ENCODE results near the gene FTO.

FTO gene

DNA sequence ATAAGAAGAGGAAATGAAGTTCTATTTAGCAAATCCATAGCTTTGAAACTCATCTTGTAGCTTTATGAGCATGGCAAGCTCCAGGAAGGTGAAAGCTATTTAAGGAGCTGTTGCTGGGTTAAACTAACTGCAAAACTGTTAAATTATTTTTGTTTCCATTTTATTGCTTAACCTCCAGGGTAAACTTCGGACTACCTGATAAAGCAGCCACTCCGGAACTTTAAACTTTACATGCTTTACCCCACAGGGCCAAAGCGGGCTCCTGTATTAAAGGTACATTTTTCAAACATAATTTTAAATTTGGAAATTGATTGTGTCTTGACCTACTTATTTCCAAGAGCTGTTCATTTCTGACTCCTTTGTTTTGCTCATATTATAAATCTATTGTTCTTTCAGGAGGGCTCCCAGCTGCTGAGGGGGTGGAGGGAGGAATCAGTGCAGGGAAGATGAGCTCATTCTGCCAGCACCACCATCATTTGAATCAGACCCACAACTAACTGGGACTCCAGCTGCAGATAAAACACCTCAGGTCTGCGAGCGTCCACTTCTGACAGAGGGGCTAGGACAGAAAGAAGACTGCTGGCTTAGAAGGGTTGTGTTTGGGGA lies 424.8 kb downstream of the FTO start:
- no peak for DNase-seq (ENCODE audit: low read depth)

DNA sequence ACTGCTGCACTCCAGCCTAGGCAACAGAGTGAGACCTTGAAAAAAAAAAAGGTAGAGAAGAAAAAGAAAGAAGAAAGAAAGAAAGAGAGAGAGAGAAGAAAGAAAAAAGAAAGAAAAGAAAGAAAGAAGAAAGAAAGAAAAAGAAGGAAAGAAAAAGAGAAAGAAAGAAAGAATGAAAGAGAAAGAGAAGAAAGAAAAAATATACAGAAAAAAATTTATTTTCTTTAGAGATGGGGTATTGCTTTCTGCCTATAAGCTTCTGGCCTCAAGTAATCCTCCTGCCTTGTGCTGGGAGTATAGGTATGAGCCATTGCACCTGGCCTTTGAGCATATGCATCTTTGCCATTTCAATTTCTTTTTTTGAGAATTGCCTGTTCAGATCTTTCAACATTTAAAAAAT lies 425.9 kb downstream of the FTO start:
- no peak for DNase-seq (ENCODE audit: low read depth)

DNA sequence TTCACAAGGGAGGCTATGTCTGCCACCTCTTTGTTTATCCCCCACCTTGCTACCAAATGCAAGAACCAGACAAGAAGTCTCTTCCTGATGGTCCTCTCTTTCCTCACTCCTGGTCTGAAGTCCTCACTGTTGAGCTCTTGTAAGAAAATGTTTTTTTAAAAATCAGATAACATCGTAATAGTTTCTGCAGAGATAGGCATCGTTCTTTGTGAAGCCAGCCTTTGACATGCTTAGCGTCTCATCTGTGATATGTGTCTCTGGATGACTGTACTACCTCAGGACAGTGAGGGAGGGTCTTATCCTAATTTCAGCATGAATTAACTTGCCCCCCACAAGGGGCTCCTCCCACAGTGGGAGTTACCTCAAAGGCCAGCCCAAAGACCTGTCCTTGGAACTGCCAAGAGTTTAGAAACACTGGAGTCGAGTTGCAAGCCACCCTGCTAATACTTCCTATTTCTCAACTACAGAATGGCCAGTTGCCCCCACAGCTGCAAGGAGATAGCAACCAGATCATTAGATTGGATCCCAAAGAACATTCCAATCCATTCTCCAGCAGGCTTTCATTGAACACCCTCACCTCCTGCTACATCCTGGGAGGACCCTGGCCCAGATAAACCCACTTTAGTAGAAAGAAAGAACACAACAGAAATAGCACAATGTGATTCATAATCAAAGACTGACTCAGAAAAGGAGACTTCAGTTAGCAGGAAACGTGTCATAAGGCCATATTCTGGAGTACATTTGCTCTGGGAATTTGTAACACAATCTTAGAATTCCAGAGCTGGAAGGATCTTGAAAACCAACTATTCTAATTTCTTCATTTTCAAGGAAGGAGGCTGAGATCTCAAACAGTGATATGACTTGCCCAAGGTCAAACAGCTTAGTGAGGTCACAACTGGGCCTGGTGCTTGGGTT lies 431.7 kb downstream of the FTO start:
- no peak for DNase-seq (ENCODE audit: low read depth)

DNA sequence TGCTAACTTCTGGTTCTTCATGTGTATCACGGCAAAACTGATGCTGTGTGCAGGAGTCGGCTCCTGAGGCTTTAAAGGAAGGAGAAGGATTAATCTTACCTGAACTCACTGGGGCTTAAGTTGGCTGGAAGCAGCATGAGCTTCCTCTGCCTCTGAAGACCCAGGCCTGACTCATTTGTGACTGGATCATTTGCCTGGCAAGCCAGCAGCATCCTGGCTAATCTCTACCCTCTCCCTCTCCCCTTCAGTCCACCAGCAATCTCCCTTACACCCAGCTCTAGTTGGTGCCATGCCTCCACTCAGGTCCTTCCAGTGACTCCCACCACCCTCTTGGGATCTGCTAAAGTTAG lies 432.3 kb downstream of the FTO start:
- no peak for DNase-seq (ENCODE audit: low read depth)

DNA sequence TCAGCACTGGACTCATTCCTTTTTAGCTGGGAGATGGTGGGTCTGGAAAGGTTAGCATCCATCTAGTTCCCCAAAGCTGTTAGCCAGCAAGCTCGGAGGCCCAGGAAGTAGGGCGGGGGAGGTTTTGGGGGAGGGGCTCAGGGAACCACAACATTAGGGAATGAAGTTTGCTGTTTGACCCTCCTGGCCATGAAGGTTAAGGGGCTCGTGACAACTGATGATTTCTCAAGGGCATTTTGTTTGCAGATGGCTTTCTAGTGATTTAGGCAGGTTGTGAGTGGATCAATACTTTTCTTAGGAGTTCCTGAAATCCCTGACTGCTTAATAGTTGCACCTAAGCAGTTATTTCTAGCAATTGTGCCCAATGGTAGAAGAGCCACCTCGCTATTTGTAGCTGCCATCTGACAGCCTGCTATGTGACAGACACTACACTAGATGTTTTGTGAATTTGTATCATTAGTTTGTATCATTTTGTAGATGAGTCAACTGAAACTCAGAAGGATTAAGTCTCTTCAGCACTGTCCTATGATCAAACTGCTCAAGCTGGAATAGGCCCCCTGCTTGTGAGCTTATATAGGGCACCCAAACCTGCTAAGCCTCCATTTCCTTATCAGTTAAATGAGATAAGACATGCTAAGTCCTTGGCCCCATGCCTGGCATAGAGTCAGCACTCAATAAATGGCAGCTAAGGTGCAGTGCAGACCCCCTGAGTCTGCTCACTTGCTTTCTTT lies 436.3 kb downstream of the FTO start:
- no peak for DNase-seq (ENCODE audit: low read depth)

DNA sequence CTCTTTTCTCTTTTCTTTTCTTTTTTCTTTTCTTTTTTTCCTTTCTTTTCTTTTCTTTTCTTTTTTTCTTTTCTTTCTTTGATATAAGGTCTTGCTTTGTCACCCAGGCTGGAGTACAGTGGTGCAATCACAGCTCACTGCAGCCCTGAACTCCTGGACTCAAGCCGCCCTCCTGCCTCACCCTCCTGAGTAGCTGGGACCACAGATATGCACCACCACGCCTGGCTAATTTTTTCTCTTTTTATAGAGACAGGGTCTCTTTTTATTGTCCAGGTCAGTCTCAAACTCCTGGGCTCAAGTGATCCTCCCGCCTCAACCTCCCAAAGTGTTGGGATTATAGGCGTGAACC lies 436.8 kb downstream of the FTO start:
- no peak for DNase-seq (ENCODE audit: low read depth)

DNA sequence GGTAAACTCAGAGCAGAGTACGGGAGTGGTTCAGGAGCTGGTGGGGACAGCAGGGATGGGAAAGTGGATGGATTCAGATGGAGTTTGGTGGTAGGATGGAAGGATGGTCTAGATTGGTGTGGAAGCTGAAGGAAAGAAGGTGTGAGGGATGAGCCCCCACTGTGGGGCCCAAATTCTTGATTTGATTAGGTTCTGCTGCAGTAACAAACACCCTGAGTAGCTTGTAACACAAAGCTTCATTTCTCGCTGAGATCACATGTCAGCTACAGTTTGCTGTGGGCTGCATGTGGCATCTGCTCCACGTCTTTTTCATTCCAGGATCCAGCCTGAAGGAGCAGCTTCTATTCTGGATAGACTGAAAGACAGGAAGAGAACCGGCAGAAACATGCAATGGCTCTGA lies 438.8 kb downstream of the FTO start:
- no peak for DNase-seq (ENCODE audit: low read depth)

DNA sequence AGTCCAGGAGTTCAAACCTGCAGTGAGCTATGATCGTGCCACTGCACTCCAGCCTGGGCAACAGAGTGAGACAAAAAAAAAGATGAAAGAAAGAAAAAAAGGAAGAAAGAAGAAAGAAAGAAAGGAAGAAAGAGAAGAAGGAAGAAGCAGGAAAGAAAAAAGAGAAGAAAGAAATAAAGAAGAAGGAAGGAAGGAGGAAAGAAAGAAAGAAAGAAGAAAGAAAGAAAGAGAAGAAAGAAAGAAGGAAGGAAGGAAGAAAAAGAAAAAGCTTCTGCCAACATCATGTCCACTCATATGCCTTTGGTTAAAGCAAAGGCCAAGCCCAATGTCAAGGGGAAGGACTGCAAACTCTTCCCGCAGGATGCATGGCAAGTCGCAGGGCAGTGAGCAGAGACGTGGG lies 439.5 kb downstream of the FTO start:
- no peak for DNase-seq (ENCODE audit: low read depth)

DNA sequence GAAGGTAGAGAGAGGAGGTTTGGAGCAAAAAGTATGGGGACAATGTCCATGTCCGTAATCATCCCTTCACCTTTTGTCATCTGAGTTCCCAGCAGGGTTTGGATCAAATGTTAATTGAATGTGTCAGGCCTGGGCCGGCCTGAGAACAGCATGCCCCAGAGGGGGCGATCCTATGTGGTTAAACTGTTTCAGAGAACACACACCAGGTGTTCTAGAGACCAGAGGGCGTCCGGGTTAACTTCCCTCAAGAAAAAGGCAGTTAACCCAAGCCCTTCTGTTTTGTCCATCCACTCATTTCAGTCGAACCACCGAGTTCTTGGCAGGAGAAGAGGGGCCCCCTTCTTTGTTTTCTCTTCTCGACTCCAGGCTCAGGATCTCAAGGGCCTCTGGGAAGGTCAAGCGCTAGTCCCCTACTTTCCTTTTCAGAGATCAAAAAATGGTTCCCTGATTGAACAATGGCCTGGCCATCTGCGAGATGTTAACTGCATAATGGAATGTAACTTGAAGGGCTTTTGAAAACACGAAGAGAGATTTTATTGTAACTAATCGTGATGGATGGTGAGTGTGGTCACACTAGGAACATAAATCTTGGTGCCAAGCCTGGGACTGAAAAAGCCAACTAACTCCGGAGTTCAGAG lies 440.1 kb downstream of the FTO start:
- DNase-seq (ENCODE audit: low read depth) = no peak

DNA sequence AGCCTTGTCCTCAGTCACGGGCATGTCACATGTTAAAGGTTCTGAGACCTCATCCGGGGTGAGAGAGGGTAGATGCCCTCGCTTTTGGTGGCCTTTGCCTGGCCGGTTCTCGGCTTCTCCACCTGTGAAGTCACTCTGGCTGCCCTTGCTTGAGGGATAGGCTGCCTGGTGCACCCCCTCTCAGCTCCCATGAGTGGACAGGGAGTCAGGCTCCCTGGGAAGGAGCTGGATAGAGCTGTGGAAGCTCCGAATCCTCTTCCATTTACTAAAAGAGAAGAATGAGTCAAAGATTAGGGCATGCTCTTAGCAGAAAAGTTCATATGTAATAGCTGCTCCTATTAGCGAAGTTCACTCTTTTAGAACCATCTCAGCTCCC lies 440.6 kb downstream of the FTO start:
- DNase-seq (ENCODE audit: low read depth) = no peak

DNA sequence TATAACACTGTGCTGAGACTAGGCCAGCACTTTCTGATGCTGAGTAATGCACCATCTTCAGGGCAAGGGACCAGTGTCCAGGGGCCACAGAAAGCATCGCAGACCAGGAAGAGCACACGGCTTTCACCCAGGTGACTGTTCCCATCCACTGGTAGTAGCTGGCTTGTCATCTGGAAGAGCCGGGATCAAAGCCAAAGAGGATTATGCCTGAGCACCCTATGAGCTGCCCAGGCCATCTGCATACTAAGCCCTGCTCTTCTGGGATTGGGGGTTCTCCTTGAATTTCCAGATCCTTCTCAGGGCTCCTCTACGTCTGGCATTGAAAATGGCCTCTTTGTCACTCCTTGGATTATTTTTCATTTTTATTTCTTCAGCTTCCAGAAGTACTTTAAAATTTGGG lies 441.9 kb downstream of the FTO start:
- no peak for DNase-seq (ENCODE audit: low read depth)

DNA sequence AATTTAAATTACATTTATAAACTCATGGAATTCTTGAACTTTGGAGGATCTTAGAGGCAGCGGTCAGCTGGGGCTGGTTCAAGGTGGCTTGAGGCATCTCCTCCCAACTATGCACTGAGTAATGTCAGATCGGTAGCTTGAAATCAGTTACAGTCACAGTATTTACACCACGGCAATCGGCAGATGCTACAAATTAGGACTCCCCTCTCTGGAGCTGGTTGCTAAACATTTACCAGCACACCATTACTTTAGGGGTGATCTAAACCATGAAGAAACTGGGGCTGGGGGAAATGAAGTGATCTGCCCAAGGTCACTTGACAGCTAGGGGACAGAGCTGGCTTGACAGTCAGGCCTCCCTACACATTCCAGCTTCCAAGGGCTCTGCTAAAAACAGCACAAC lies 445.0 kb downstream of the FTO start:
- no peak for DNase-seq (ENCODE audit: low read depth)

DNA sequence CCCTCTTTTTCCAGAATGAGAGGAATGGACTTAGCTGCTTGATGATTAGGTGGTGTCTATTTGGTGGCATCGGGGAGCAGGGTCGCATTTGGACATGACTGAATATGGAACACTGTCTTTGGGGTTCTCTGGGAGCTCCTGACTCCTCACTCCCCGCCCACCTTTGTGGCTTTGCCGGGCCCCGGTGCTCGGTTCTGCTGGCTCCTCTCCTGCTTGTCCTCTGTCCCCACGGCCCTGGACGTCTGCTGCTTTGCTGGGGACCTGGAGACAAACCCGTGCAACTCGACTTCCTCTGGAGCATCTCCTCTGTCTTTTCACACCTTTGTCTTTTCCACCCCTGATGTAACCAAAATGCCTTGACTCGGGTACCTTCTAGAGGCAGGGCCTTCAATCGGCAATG lies 446.9 kb downstream of the FTO start:
- DNase-seq (ENCODE audit: low read depth) = no peak

DNA sequence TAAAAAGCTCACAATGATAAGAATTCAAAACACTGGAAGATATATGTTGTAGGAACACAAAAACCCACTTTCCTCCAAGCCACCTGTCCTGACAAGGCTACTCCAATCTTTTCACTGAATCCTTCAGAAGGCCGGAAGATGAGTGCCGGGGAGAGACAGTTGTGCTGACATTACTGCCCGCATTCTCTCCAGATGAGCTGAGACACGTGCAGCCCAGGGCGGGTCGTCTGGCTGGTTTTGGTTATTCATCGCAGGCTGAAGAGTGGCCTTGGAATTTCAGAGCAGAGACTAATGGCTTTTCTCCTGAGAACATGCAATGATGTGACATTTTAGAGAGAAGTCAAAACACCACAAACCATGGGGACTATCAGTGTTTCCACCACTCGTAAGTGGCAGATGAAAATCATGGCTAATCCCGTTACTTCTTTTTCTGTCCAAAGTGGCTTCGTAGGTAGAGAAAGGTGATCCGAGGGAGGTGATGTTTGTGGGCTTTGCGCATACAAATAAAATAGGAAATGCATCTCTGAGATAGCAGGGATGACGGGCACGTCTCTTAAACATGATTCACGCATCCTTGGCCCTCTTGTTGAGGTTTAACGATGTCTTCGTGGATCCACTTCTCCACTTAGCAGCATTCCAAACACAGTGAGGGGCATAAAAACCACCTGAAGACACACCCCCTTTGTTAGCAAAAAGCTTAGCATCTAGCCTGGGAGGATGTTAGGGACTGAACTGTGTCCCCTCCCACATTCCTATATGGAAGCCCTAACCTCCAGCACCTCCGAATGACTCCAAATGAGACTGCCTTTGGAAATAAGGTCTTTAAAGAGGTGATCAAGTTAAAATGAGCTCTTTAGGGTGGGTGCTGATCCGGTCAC lies 448.6 kb downstream of the FTO start:
- DNase-seq (ENCODE audit: low read depth) = no peak

DNA sequence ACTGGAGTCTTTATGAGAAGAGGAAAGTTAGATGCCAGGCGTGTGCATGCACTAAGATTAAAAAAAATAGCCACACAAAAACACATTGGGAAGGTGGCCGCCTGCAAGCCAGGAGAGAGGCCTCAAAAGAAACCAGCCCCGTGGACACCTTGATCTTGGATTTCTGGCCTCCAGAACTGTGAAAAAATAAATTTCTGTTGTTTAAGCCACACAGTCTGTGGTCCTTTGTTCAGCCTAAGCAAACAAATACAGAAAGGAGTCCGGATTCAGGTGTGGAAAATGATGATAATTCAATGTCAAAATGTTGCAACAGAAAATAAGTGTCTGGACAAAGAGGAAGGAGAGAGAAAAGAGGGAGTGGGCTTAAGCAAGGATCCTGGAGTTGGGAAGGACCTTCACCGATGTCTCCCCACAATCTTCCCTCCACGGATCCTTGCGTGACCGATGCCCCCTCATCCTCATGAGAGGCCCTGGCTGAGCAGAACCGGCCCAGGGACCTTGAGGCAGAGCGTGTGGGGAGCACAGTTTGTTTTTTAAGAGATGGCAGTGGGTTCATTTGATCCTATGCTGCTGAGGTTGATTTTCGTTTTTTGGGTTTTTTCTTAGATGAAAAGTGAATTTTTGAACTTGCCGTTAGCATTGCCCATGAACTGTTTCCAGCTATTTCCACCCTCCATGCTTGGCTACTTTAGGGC lies 449.4 kb downstream of the FTO start:
- no peak for DNase-seq (ENCODE audit: low read depth)

DNA sequence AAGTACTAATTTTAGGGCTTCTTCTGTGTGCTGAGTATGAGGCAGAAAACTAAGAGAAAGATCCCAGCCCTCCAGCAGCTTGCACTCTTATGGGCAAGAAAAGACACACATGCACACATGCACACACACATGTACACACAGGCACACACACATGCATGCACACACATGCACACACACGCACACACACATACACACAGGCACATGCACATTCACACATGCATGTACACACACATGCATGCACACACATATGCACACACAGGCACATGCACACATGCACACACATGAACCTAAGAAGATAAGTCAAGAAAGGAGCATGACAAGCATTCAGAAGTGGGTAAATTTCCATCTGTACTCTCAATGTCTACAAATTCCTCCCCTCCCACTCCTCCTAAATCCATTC lies 452.4 kb downstream of the FTO start:
- no peak for DNase-seq (ENCODE audit: low read depth)

DNA sequence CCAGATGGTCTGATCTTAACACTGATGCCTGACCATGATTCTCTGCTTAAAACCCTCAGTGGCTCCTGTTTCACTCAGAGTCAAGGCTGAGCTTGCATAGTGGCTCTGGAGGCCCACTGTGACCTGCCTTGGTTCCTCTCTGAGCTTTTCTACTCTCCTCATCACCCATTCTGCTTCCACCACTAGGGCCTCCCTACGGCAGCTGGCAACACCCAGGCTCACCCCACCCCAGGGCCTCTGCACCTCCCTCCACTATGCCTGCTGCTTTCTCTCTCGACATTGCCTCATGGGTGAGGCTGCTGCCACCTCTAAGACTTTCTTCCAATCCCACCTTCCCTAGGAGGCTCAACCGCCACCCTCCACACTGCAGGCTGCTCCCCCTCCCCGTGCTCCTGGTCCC lies 455.0 kb downstream of the FTO start:
- no peak for DNase-seq (ENCODE audit: low read depth)

DNA sequence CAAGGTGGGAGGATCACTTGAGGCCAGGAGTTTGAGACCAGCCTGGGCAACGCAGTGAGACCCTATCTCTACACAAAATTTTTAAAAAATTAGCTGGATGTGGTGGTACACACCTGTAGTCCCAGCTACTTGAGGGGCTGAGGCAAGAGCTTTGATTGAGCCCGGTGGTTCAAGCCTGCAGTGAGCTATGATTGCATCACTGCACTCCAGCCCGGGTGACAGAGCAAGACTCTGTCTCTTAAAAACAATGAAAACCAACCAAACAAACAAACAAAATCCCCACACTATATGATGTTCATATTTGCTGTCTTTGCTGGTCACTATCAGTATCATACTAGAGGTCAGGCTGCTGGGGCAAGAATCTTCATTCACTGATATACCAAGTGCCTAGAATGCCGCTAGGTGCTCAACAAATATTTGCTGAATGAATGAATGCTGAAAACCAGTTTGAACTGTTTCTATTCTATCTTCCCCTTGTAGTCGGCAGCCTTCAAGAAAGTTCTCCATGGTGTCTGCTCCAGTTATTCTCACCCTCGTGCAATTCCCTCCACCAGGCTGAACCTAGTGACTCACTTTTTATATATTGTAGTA lies 455.6 kb downstream of the FTO start:
- DNase-seq (ENCODE audit: low read depth) = no peak

DNA sequence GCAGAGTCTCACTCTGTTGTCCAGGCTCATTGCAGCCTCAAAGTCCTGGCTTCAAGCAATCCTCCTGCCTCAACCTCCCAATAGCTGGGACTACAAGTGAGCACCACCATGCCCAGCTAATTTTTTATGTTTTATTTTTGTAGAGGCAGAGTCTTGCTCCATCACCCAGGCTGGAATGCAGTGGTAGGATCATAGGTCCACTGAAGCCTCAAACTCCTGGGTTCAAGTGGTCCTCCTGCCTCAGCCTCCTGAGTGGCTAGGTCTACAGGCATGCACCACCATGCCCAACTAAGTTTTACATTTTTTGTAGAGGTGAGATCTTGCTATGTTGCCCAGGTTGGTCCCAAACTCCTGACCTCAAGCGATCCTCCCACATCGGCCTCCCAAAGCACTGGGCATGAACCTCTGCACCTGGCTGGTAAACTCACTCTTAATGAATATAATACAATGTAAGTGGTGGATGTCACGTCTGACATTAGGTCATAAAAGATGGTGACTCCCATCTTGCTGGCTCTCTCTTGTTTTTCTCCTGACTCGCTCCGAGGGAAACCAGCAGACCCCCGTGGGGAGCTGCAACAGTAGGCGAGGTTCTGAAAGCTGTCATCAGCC lies 456.4 kb downstream of the FTO start:
- no peak for DNase-seq (ENCODE audit: low read depth)
